Trophoblast cell (in vitro differentiated cells and primary cell): Measurements from ENCODE around the gene SPOCK2.
A peak's percentile ranks its signal among the peaks of the same experiment; 100 is the strongest.

ENCODE experiments used
- DNase-seq, 2 donors: peaks; one replicate each; pipeline ENCODE4 v3.0.0-alpha.2; 2016
- H2AFZ ChIP-seq: 2 replicates; pipeline ENCODE4 v1.6.1; 2013; ENCODE audit warnings: low read length, moderate library complexity, mild to moderate bottlenecking; ENCODE audit not compliant: insufficient read depth, poor library complexity
- H2AK5ac ChIP-seq: 2 replicates; pipeline ENCODE4 v1.6.1; 2013; ENCODE audit warnings: mild to moderate bottlenecking, low read length
- H2BK120ac ChIP-seq: 2 replicates; pipeline ENCODE4 v1.6.1; 2013; ENCODE audit warnings: low read length, mild to moderate bottlenecking, moderate library complexity; ENCODE audit not compliant: insufficient read depth, poor library complexity
- H2BK12ac ChIP-seq: 2 replicates; pipeline ENCODE4 v1.6.1; 2013; ENCODE audit warnings: mild to moderate bottlenecking, low read length, moderate library complexity
- H2BK5ac ChIP-seq: 2 replicates; pipeline ENCODE4 v1.6.1; 2013; ENCODE audit warnings: low read length, low read depth, moderate library complexity, mild to moderate bottlenecking; ENCODE audit not compliant: poor library complexity
- H3K14ac ChIP-seq: 2 replicates; pipeline ENCODE4 v1.6.1; 2013; ENCODE audit warnings: mild to moderate bottlenecking, low read length
- H3K18ac ChIP-seq: 2 replicates; pipeline ENCODE4 v1.6.1; 2013; ENCODE audit warnings: mild to moderate bottlenecking, low read length
- H3K23ac ChIP-seq: 2 replicates; pipeline ENCODE4 v1.6.1; 2013; ENCODE audit warnings: low read length
- H3K27ac ChIP-seq: 2 replicates; pipeline ENCODE4 v1.5.1; 2013; ENCODE audit warnings: low read depth, mild to moderate bottlenecking, inconsistent platforms, low read length, moderate library complexity
- H3K27me3 ChIP-seq: 2 replicates; pipeline ENCODE4 v1.6.1; 2013; ENCODE audit warnings: inconsistent platforms, mild to moderate bottlenecking, low read length, moderate library complexity; ENCODE audit not compliant: insufficient read depth
- H3K36me3 ChIP-seq, 2 experiments: 1 replicate in 1 of 2; 2 replicates in 1 of 2; pipeline ENCODE4 v1.6.1; 2013; ENCODE audit warnings: low read length in 2 of 2, mild to moderate bottlenecking in 2 of 2, moderate library complexity in 1 of 2; ENCODE audit not compliant: insufficient read depth in 2 of 2, control insufficient read depth in 1 of 2
- H3K4ac ChIP-seq: 2 replicates; pipeline ENCODE4 v1.6.1; 2013; ENCODE audit warnings: low read depth, mild to moderate bottlenecking, low read length, moderate library complexity
- H3K4me1 ChIP-seq, 2 experiments: 1 replicate in 1 of 2; 2 replicates in 1 of 2; pipeline ENCODE4 v1.6.1; 2013; ENCODE audit warnings: low read length in 2 of 2, mild to moderate bottlenecking in 2 of 2, moderate library complexity in 1 of 2; ENCODE audit not compliant: insufficient read depth in 2 of 2, control insufficient read depth in 1 of 2
- H3K4me2 ChIP-seq: 2 replicates; pipeline ENCODE4 v1.6.1; 2013; ENCODE audit warnings: inconsistent platforms, mild to moderate bottlenecking, low read length, moderate library complexity
- H3K4me3 ChIP-seq: 2 replicates; pipeline ENCODE4 v1.5.1; 2013; ENCODE audit warnings: mild to moderate bottlenecking, low read depth, low read length, inconsistent platforms
- H3K79me1 ChIP-seq: one replicate; pipeline ENCODE4 v1.6.1; 2013; ENCODE audit warnings: low read length
- H3K79me2 ChIP-seq: 2 replicates; pipeline ENCODE4 v1.6.1; 2013; ENCODE audit warnings: low read length, mild to moderate bottlenecking; ENCODE audit not compliant: control insufficient read depth, insufficient read depth, poor library complexity
- H3K9ac ChIP-seq: 2 replicates; pipeline ENCODE4 v1.6.1; 2013; ENCODE audit warnings: mild to moderate bottlenecking, low read length
- H3K9me3 ChIP-seq: 2 replicates; pipeline ENCODE4 v1.6.1; 2013; ENCODE audit warnings: low read depth, mild to moderate bottlenecking, control low read depth, inconsistent platforms, low read length; ENCODE audit not compliant: insufficient read depth
- H4K12ac ChIP-seq: 2 replicates; pipeline ENCODE4 v1.6.1; 2013; ENCODE audit warnings: low read depth, mild to moderate bottlenecking, low read length, moderate library complexity
- H4K8ac ChIP-seq: 2 replicates; pipeline ENCODE4 v1.6.1; 2013; ENCODE audit warnings: low read depth, mild to moderate bottlenecking, low read length, moderate library complexity
- H4K91ac ChIP-seq: one replicate; pipeline ENCODE4 v1.6.1; 2013; ENCODE audit warnings: low read depth, mild to moderate bottlenecking, low read length, moderate library complexity
- WGBS: extraction: QIAGEN DNeasy Blood & Tissue Kit; methylation state at CpG from one replicate; pipeline ENCODE4 v1.1.7; 2013; ENCODE audit warnings: missing lambda C conversion rate; ENCODE audit not compliant: insufficient read length, insufficient coverage; ENCODE audit errors: extremely low coverage; 5-methylcytosine and 5-hydroxymethylcytosine counted together

The SPOCK2 gene

DNA sequence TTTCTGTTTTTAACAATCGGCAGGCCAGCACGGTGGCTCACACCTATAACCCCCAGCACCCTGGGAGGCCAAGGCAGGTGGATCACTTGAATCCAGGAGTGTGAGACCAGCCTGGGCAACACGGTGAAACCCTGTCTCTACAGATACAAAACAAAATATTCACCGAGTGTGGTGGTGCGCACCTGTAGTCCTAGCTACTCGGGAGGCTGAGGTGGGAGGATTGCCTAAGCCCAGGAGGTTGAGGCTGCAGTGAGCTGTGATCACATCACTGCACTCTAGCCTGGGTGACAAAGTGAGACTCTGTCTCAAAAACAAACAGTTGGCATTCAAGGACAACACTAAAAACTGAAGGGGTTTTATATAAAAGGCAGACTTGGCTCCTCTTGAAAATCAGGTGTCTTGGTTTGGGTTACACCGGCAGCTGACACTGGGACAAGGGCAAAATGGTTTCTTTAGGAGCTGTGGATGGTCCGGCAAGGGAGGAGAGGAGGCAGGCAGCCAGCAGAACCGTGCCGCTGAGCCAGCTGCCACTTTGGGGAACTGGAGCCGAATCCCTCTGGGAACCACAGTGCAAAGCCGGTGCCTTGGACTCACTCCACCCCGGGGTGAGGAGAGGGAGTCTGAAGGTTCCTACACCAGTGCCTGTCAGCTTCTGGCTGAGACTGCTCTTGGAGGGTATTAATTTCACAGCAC lies 71.6 kb downstream of the SPOCK2 start:
- H2AK5ac ChIP-seq = peak overlapping the region; percentile 18
- no peak overlapping the region for H3K18ac ChIP-seq
- peaks cover 15 to 23% of the 10 kb centered on the region in 2 experiments for H3K4me1 ChIP-seq
- H3K27me3 ChIP-seq = no peaks in the 10 kb centered on the region
- peaks cover 10% of the 10 kb centered on the region for H3K79me1 ChIP-seq
- no CpG with 5 or more reads among the region's 13 CpGs for WGBS
- no peak overlapping the region for H3K9ac ChIP-seq
- peak overlapping the region; percentile 18 for H2BK120ac ChIP-seq
- no peak overlapping the region for H3K4me2 ChIP-seq
- H3K27ac ChIP-seq = peak overlapping the region; percentile 41
- peaks cover 1% of the 10 kb centered on the region for H3K9me3 ChIP-seq
- H3K4me3 ChIP-seq = no peak overlapping the region
- no peak overlapping the region for H4K8ac ChIP-seq
- H3K4ac ChIP-seq = no peak overlapping the region
- peaks cover 0 to 4% of the 10 kb centered on the region in 2 experiments for H3K36me3 ChIP-seq
- H3K23ac ChIP-seq = no peak overlapping the region
- peak overlapping the region; percentile 1 for H2BK12ac ChIP-seq
- no peak overlapping the region for H4K12ac ChIP-seq
- H3K79me2 ChIP-seq = no peaks in the 10 kb centered on the region
- no peak for DNase-seq
- H3K14ac ChIP-seq = no peak overlapping the region
- no peak overlapping the region for H2BK5ac ChIP-seq
- no peak overlapping the region for H2AFZ ChIP-seq
- H4K91ac ChIP-seq = peak overlapping the region; percentile 63

DNA sequence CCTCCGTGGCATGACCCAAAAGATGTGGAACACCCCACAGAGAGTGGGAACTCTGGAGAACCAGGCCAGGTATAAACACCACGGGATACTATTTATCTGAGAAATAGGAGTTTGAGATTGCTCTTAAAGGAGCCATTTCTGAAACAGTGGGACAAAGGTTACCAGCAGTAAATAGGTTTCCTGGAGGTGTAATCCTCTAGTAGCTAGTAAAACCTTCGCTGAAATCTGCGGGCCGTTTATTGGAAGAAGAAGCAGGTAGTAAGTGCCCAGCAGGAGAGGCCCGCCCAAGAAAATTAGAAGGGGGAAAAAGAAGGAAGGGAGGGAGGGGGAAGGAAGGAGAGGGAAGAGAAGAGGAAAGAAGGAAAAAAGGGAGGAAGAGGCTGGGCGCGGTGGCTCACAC lies 72.5 kb downstream of the SPOCK2 start:
- Histone ChIP-seq H2BK120ac (no peak overlapping the region), H3K36me3 (peaks cover 7 to 12% of the 10 kb centered on the region in 2 experiments), H2BK5ac (no peak overlapping the region), H3K4me3 (no peak overlapping the region), H3K14ac (peak overlapping the region; percentile 4), H2BK12ac (no peak overlapping the region), H3K4me2 (no peak overlapping the region), H3K27ac (no peak overlapping the region), H2AFZ (no peak overlapping the region), H3K18ac (no peak overlapping the region), H3K79me1 (peaks cover 10% of the 10 kb centered on the region), H3K27me3 (no peaks in the 10 kb centered on the region), H3K9me3 (peaks cover 1% of the 10 kb centered on the region), H4K12ac (no peak overlapping the region), H3K9ac (no peak overlapping the region), H3K79me2 (no peaks in the 10 kb centered on the region), H4K8ac (no peak overlapping the region), H3K4me1 (peaks cover 15 to 23% of the 10 kb centered on the region in 2 experiments), H2AK5ac (peak overlapping the region; percentile 44), H4K91ac (no peak overlapping the region), H3K4ac (no peak overlapping the region), H3K23ac (no peak overlapping the region)
- DNase-seq = peak in 1 of 2 donors; percentile 31
- WGBS = no CpG with 5 or more reads among the region's 8 CpGs

DNA sequence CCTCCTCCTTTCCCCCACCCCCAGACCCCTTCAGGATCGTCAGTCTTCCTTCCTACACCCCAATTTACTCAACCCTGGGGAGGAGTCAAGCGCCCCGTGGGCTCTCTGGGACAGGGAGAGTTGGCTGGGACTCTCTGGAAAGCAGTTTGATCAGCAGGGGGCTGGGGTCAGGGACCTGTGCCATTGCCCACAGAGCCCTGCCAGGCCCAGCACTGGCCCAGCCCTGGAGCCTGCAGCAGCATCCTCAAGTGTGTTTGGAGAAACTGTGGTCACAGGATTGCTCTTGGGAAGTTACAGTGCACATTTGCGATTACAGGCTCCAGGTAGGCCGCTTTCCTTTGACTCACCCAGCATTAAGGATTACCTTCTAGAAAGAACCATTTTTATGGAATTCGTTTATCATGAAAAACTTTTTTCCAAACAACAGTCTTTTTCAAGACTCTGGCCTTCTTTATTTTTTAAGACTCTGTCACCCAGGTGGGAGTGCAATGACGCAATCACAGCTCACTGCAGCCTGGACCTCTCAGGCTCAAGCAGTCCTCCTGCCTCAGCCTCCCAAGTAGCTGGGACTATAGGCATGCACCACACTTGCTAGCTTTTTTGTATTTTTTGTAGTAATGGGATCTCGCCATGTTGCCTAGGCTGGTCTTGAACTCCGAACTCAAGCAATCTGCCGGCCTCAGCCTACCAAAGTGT lies 73.4 kb downstream of the SPOCK2 start:
- Histone ChIP-seq H3K27me3 (no peaks in the 10 kb centered on the region), H3K9me3 (peaks cover 1% of the 10 kb centered on the region), H3K14ac (no peak overlapping the region), H3K36me3 (peaks cover 10 to 12% of the 10 kb centered on the region in 2 experiments), H2AK5ac (no peak overlapping the region), H3K18ac (no peak overlapping the region), H4K91ac (no peak overlapping the region), H2BK120ac (no peak overlapping the region), H3K4ac (no peak overlapping the region), H2AFZ (no peak overlapping the region), H3K4me3 (no peak overlapping the region), H3K4me1 (peaks cover 23 to 32% of the 10 kb centered on the region in 2 experiments), H4K12ac (no peak overlapping the region), H3K4me2 (no peak overlapping the region), H3K27ac (no peak overlapping the region), H2BK12ac (no peak overlapping the region), H2BK5ac (no peak overlapping the region), H3K79me1 (peaks cover 15% of the 10 kb centered on the region), H3K23ac (no peak overlapping the region), H4K8ac (no peak overlapping the region), H3K9ac (no peak overlapping the region), H3K79me2 (peaks cover 1% of the 10 kb centered on the region)
- WGBS = no CpG with 5 or more reads among the region's 10 CpGs
- no peak for DNase-seq

DNA sequence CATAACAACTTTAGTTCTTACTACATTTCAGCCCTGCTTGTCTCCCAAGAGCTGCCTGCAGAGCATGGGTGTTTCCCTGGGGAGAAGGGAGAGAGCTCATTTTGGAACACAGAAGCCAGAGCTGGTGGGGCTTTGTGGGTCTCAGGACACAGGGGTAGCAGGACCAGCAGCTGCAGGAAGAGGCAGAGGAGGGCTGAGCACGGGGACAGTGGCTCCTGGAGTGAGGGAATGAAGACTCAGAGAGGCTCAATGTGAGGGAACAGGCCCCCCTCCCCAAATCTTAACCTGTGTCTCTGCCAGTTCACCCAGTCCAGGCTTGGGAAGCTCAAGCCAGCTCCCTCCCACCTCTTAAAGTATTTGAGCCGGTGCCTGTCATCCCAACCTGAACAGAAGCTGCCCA lies 74.2 kb downstream of the SPOCK2 start:
- Histone ChIP-seq H3K27me3 (no peaks in the 10 kb centered on the region), H3K18ac (no peak overlapping the region), H4K91ac (no peak overlapping the region), H3K4me3 (no peak overlapping the region), H2AFZ (no peak overlapping the region), H4K8ac (no peak overlapping the region), H3K14ac (no peak overlapping the region), H3K4me2 (no peak overlapping the region), H3K9me3 (peaks cover 1% of the 10 kb centered on the region), H2BK5ac (no peak overlapping the region), H3K79me2 (peaks cover 5% of the 10 kb centered on the region), H3K23ac (no peak overlapping the region), H2AK5ac (no peak overlapping the region), H3K27ac (no peak overlapping the region), H3K79me1 (peaks cover 21% of the 10 kb centered on the region), H3K36me3 (peaks cover 10 to 12% of the 10 kb centered on the region in 2 experiments), H2BK12ac (no peak overlapping the region), H2BK120ac (no peak overlapping the region), H3K9ac (no peak overlapping the region), H3K4ac (no peak overlapping the region), H4K12ac (no peak overlapping the region), H3K4me1 (peaks cover 28 to 34% of the 10 kb centered on the region in 2 experiments)
- no CpG with 5 or more reads among the region's 2 CpGs for WGBS
- DNase-seq = no peak
